ENCODE results near the gene NCOA4.
"Not testable (repeated sequence)": the region's sequence is repeated elsewhere in the genome, so short reads cannot be mapped to it uniquely, and the experiment has no call there.

DNA sequence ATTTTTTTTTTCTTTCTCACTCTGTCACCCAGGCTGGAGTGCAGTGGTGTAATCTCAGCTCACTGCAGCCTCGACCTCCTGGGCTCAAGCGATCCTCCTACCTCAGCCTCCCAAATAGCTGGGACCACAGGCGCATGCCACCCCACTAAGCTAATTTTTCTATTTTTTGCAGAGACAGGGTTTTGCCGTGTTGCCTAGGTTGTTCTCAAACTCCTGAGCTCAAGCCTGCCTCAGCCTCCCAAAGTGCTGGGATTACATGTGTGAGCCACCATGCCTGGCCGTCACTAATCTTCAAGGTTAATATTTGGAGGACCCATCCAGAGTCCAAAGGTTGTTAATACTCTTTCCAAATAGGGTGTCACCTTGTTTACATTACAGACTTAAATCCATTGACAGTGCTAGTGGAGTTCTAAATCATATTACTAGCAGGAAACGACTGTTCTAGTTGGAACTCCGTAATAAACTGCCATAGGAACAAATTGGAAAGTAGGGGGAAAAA is 28.2 kb downstream of the NCOA4 start:
- TF ChIP-seq, protein P1, sequence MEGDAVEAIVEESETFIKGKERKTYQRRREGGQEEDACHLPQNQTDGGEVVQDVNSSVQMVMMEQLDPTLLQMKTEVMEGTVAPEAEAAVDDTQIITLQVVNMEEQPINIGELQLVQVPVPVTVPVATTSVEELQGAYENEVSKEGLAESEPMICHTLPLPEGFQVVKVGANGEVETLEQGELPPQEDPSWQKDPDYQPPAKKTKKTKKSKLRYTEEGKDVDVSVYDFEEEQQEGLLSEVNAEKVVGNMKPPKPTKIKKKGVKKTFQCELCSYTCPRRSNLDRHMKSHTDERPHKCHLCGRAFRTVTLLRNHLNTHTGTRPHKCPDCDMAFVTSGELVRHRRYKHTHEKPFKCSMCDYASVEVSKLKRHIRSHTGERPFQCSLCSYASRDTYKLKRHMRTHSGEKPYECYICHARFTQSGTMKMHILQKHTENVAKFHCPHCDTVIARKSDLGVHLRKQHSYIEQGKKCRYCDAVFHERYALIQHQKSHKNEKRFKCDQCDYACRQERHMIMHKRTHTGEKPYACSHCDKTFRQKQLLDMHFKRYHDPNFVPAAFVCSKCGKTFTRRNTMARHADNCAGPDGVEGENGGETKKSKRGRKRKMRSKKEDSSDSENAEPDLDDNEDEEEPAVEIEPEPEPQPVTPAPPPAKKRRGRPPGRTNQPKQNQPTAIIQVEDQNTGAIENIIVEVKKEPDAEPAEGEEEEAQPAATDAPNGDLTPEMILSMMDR (tag by site-specific recombination; IDR thresholded peaks at IDR 0.05), result not testable (repeated sequence)
- not testable (repeated sequence) for TF ChIP-seq YY1 (tag by site-specific recombination; IDR thresholded peaks at IDR 0.05)
